HG03060 (cell line): ENCODE data around the gene ELMO2.

ENCODE experiments used
- ATAC-seq: cut with Tn5 transposase; IDR thresholded peaks from one replicate; pipeline ENCODE4 v1.9.1; 2021; ENCODE audit warnings: low read depth, moderate number of reproducible peaks; ENCODE audit not compliant: unreplicated experiment

Gene ELMO2

DNA sequence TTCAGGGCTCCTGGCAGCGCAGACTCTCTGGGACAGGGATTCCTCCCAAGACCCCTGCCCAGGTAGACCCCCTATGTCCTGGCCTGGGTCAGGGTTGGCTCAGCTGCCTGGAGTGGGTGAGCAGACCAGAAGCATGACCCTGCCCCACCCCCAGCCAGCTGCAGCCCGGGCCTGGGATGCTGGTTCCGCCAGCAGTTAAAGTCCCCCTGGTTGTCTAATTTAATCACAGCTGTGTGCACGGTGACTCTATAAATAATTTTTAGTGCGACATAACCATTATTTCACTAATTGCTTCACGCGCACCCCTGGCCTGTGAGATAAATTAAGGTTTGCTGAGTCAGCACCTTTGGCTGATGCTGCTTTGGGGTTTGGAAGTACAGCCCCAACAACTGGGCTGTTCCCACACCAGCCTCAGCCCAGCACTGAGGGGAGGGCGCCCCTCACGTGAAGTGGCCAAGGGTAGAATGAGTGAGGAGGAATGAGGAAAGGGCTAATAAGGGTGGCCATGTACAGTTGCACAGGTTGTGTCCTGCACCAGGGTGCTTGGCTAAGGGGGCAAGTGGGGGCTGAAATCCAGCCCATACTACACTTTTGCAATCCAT lies 72.0 kb downstream of the ELMO2 start:
- ATAC-seq = no peak

DNA sequence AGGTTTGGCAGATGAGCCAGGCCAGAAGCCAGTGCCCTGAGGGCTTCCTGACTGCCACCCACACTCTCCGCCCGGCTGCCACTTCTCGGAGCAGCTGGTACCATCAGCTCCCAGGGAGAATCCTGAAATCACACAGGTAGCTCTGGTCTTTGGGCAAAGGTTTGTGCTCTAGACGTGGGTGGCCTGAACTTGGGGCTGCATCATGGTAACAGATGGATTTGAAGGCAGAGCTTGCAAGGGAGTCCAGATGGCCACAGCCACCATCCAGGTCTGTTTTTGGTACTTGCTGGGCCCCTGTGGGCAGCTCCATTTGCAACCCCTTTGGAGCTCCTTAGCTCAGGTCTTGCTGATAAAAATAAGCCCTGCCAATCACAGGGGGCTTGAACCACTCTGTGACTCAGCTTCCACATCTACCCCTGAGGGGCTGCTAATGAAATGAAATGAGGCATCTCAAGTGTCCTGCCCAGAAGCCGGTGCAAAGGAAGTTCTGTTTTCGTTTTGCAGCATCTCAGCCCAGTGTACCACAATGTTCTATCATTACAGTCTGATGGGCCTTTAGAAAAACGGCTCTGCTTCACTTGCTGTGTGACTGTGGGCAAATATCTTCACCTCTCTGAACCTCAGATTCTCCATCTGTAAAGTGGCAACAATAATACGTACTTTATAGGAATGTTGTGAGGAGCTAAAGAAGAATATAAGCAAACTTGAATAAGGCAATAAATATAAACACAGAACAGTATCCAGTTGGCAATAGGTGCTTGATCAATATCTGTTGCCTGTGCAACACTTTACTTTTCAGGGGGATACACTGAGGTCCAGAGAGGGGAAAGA lies 73.0 kb downstream of the ELMO2 start:
- ATAC-seq = no peak

DNA sequence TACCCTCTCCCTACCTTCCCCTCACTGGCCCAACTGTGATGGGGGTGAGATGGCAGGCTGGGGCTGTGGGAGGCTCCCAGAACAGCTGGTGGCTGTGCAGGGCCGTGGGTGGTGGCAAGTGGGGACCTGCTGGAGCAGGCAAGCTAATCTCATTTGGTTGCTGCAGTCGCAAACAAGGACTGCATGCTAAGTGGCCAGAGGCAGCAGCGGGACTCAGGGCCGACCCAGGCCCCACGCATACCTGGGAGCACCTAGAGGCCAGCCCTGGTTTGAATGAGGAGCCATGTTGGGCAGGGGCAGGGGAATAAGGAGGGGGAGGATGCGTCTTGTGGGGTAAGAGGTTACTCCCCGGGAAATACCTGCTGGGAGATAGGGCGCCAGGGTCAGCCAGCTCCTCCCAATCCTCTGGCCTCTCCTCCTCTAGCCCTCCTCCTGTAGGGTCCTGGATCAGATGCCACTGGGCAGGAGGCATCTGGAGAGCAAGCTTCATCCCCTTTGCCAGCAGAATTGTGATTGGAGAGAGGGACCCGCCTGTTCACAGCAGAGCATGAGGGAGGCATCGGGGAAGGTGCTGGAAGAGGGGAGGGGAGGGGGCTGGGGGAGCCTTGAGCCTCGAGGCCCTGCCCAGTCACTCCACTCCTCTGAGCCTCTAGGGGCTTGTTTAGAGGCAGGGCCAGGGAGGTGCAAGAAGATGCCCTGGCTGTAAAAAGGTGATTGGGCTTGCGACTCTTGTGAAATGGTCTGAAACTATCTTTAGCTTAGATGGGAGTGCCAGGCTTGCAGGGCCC lies 73.8 kb downstream of the ELMO2 start:
- no peak for ATAC-seq

DNA sequence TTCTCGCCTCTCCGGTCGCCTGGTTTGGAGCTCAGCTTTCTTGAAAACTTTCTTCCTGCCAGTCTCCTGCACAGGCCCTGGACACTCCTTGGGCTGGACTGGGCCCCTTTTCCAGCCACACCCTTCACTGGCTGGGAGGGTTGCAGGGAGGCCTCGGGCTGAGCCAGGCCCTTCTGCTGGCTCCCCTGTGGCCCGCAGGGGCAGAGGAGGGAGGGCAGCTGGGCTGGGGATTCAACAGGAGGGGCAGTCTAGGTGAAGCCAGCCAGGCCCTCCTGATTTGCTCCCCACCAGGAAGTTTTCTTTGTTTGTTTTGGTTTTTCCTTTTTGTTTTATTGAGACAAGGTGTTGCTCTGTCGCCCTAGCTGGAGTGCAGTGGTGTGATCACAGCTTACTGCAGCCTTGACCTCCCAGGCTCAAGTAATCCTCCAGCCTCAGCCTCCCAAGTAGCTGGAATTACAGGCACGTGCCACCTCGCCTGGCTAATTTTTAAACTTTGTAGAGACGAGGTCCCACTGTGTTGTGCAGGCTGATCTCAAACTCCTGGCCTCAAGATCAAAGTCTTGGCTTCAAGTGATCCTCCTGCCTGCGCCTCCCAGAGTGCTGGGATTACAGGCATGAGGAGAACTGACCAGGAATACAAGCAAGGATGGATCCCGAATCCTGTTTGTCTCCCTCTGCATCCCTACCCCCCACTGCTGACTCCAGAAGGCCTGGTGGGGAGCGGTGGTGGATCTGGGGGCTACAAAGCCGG lies 74.6 kb downstream of the ELMO2 start:
- no peak for ATAC-seq

DNA sequence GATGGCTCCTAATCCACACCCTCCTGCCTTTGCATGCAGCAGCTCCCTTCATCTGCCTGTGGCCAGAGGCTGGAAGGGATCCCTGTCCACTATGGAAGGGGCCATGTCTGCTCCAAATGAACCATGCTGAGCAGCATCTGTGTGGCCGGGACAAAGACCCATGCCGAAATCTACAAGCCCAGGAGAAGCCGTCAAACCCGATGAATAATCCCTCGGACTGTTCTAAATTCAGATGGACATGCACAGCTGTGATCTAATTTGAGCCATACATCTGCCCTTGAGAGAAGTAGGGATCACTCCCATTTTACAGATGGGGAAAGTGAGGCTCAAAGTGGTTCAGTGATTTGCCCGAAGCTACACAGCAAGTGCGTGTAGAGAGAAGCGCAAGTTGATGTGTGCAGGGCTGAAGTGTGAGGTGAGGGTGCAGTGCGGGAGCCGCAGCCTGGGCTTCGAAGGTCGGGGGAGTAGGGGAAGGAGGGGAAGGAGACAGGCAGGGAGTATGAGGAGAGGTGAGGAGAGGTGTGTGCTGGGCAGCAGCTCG lies 75.5 kb downstream of the ELMO2 start:
- no peak for ATAC-seq

DNA sequence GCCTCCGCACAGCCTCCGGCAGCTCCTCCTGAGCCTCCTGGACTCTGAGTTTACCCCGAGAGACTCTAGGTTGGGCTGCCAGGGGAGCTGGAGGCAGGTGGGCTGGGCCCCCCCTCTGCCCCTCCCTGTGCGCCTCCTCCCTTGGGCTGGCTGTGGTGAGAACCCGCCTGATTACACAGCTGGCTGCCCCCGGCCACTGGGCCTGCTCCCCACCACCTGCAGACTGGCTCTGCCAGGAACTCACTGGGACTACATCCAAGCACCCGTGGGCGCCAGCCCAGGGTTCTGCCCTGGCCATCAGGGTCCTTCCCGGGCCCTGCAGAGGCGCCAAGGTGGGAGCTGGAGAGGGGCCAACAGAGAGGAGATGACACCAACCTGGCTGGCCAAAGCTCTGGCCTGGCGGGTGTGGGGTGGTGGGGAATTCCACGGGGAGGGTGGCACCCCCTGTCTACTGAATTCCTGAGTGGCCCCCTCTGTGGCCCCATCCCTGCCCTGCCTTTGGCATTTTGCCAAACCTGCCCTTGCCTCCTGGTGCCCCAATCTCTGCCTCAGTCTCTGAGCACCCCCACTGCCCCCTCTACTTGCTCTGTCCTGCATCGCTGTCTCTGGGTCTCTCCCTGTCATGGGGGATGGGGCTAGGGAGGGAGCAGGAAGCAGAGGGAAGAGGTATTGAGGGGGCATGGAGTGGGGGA lies 76.2 kb downstream of the ELMO2 start:
- ATAC-seq = no peak

DNA sequence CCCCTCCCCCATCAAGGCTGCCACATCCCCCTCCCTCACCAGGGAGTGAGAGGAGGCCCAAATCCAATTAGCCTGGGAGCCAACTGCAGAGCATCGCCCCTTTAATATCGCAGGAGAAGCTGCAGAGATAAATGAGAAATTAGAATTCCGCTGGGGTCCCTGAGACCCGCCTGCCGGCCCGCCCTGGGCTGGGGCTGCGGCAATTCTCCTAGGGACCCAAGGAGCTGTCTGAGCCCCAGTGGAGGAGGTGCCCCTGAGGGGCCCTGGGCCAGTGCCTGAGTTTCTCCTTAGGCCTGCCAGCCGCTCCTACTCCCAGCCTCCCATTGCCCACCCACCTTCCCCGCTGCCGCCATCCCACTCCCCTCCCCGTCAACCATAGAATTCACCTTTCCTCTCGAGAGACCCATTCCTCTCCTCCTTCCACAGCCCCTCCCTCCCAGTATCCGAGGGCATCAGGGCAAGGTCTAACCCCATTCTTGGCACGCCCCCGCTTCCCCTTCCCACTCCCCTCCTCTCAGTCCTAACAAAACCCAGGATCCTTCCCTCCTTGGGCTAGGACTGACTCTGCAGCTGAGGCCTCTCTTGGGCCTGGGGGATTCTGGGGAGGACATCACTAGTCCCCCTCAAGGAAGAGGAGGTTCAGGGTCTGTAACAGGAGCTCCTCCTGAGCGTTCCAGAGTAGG lies 78.1 kb downstream of the ELMO2 start:
- ATAC-seq = no peak

DNA sequence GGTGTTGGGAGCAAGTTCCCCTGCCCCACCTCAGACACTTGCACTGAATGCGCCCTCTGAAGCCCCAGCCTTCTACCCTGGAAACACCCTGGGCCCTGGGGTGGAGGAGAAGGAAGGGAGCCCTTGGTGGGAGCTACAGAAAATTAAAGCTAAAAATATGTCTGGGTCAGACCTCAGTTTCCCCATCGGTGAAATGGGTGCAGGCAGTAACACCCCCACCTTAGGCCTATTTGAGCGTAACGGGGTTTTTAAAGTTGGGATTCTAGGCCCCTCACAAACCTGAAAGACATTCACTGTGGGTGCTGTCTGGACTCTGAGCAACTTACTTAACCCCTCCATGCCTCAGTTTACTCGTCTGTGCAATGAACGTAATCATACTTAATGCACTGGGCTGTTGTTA lies 78.9 kb downstream of the ELMO2 start:
- ATAC-seq = no peak

DNA sequence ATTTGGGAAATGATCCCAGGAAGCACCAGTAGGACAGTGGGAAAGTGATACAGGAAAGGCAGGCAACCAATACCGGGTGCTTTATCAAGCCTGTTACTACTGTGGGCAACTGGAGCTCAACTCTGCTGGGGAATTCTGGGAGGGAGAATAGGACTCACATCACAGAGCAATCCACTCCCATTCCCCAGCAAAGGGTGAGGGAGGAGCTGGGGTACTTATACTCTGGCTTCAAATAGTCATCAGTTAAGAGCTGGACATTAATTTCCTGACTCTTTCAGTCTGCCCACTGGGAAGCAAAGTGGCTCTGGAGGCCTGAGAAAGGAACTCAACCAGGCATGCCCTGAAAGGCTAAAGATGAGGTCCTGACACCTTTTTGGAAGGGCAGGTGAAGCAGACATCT lies 80.6 kb downstream of the ELMO2 start:
- ATAC-seq = no peak

DNA sequence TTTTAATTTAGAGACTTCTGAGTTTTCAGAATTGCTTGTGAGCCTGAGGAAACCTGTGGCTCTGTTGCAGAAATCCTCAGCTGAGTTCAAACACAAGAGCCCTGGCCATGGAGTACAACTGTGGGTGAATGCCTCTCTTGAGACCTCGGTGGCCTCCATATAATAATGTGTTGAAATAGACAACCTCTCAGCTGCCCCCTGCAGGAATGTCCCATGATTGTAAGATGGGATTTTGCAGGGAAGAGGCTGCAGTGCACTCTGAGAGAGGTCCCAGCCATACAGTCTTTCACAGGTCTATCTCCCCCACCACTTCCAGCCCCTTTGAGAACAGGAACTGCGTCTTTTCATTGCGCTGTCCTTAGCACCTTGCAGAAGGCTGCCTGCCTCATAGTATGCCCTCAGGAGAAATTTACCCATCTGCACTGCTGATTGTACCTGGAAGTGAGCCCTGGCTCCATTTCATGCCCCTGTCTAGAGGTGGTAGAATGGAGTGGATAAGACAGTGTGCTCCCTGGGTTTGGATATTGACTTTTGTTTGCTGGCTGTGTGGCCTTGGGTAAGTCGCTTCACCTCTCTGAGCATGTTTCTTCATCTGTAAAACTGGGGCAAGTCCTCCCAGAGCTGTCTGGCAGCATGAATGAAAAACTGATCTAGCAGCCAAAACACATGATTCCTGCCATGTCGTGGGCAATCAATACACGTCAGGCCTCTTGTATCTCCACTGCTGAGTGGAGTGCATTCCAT lies 81.3 kb downstream of the ELMO2 start:
- no peak for ATAC-seq

DNA sequence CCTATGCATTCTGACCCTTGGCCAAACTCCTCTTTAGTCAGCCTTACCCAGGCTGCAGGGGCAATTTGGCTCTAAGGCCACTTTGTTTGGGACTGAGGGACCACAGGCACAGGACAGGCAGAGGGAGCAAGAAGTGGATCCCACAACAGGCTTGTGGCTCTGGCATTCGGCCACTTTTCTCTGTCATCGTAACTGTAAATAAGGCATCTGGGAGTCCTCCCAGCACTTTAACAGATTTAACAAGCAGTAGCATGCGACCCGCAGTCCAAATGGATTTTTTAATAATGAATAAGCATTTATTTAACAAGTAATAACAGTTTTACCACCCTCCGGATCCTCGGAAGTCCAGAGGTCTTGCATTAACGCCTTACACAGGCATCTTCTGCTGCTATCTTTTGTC lies 82.0 kb downstream of the ELMO2 start:
- ATAC-seq = no peak

DNA sequence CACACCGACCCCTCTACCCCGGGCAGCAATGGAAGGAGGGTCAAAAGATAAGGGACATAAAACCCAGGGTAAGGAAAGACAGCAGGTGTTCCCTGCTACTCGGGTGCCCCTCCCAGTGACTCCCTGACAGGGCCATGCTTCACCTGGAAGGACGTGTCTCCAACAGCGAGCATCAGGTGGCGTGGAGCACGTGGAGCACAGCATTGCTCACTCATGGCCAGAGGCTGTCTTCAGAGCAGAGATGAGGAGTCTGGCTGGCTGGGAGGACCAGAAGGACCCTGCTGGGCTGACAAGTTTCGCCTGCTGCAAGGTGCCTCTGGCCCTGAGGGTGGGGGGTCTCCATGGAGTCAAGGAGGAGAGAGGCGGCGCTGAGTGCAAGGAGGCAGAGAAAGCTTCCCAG lies 82.9 kb downstream of the ELMO2 start:
- no peak for ATAC-seq

DNA sequence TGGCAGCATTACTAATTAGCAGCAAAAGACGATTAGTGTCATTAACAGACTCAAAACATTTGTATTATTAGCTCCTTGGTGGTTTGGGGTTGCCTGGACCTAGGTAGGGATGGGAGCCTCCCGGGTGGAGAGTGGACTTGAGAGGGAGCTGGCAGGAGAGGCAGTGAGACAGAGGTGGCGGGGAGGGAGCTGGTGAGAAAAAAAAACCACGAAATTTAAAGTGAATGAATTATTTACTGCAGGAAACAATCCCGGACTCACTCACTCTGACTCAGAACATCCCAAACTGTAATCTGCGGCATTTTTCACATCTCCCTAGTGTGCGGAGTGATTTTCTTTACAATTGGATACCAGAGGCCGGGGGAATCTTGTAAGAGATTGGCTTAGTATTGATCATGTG lies 83.8 kb downstream of the ELMO2 start:
- no peak for ATAC-seq

DNA sequence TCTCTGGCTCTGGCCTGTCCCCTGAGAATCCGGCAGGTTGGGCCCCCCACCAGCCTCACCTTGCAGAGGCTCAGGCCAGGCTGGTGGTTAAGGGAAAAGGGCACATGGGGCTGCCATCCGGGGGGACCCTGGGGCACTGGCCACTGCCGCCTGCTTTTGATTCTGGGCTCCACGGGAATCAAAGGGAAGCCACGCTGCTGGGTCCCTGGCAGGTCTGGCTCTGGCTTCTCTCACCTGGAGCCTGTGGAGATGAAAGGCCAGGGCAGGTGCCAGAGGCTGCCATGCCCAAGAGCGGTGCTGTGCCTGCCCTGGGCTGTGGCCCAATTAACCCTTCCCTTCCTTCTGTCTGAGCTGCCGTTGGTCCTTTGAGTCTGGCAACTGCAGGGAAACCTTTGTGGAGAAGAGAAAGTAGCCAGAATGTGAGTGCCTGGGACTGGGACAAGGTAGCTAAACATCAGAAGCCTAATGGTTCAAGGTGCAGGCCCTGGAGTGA lies 88.7 kb downstream of the ELMO2 start:
- ATAC-seq = no peak

DNA sequence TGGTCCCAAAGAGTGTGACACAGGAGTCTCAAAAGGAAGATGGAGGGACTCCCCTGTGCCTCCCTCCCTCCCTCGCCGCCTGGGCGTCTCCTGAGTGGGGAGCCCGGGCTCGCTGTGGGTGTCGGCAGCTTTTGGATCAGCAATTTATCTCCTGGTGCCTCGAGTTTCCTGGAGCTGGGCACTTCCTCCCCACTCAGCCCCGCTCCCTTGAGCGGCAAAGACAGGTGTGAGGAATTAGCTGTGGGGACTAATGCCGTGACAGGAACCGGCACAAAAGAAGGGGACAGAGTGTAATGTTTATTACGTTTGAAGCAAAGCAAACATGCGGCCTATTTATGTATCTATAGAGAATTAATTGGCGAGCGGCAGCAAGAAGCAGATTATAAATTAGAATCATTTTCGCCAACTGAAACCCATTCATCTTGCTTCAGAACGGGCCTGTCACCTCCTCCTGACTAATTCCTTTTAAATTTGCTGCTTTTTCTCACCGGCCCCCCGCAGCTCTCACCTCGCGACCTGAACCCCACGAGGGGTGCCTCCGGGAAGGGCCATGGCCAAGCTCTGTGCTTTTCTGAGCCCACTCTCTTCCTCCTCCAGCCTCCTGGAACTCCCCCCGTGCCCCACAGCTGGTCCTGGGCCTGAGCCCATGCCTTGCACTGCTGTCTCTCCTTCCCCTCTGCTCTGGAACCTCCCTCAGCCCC lies 89.3 kb downstream of the ELMO2 start:
- ATAC-seq = no peak
